B cell (primary cell): Measurements from ENCODE around the gene TRH. TPM values are rescaled to one million over a fixed set of nuclear protein-coding genes. Genes with fewer than 3 reads are reported as not detected.
A peak's percentile ranks its signal among the peaks of the same experiment; 100 is the strongest.

Experiments used
- ATAC-seq: fragments of 200-7000 bp; cut with Tn5 transposase; one replicate; pipeline ENCODE4 v1.10.0; 2021; ENCODE audit warnings: low read depth, mild to moderate bottlenecking, moderate number of reproducible peaks, moderate library complexity
- CTCF ChIA-PET: fragments of 350-600 bp; sonication (Branson Sonifier 250); formaldehyde crosslinking; loops from one replicate; lab custom pipeline; 2021; ENCODE audit warnings: antibody characterized with exemption, inconsistent platforms; lab: Charles Lee
- POLR2A ChIA-PET: fragments of 350-600 bp; sonication (Branson Sonifier 250); formaldehyde crosslinking; loops from one replicate; lab custom pipeline; 2021; ENCODE audit warnings: antibody characterized with exemption; lab: Charles Lee
- DNase-seq: peaks from one replicate; pipeline ENCODE4 v3.0.0; 2013
- H2AFZ ChIP-seq: 2 replicates; pipeline ENCODE4 v1.6.1; 2012; ENCODE audit warnings: mild to moderate bottlenecking, low read depth, low read length; ENCODE audit not compliant: insufficient read depth, poor library complexity, severe bottlenecking
- H3K27ac ChIP-seq, 2 donors: 1 replicate in 1 of 2; 2 replicates in 1 of 2; pipeline ENCODE4 v1.5.1; 2012 to 2013; ENCODE audit warnings: low read length in 2 of 2, mild to moderate bottlenecking in 2 of 2, moderate library complexity in 1 of 2
- H3K27me3 ChIP-seq, 4 experiments: fragments of 200-600 bp in 1 of 4; sonication (generic) in 1 of 4; replicated peaks in 1 of 4; 1 replicate in 2 of 4; 2 replicates in 2 of 4; pipeline versions ENCODE4 v1.6.1 to v1.7.0; 2013 to 2016; ENCODE audit warnings: low read length in 3 of 4, mild to moderate bottlenecking in 2 of 4, mixed read lengths in 1 of 4, moderate library complexity in 1 of 4; ENCODE audit not compliant: insufficient read depth in 4 of 4, control insufficient read depth in 3 of 4; ENCODE audit errors: control extremely low read depth in 1 of 4
- H3K36me3 ChIP-seq, 2 experiments: replicated peaks in 1 of 2; 1 replicate in 1 of 2; 2 replicates in 1 of 2; pipeline versions ENCODE4 v1.6.1 to v1.7.1; 2013; ENCODE audit warnings: low read length in 1 of 2; ENCODE audit not compliant: insufficient read depth in 2 of 2, control insufficient read depth in 1 of 2; ENCODE audit errors: control extremely low read depth in 1 of 2, extremely low read depth in 1 of 2
- H3K4me1 ChIP-seq, 2 donors: fragments of 200-600 bp in 1 of 2; sonication (generic) in 1 of 2; 1 replicate in 1 of 2; 2 replicates in 1 of 2; pipeline versions ENCODE4 v1.5.1 to v1.6.1; 2013 to 2017; ENCODE audit warnings: low read length in 2 of 2; ENCODE audit not compliant: control insufficient read depth in 2 of 2, insufficient read depth in 2 of 2
- H3K4me2 ChIP-seq: replicated peaks from 2 replicates; pipeline ENCODE3; 2012; ENCODE audit warnings: mild to moderate bottlenecking, low read depth, low read length; ENCODE audit not compliant: poor library complexity, severe bottlenecking
- H3K4me3 ChIP-seq, 5 experiments: fragments of 200-600 bp in 1 of 5; sonication (generic) in 1 of 5; 1 replicate in 3 of 5; 2 replicates in 2 of 5; pipeline versions ENCODE4 v1.5.1 to v1.7.0; 2011 to 2016; ENCODE audit warnings: low read length in 4 of 5, mild to moderate bottlenecking in 4 of 5, low read depth in 2 of 5, control low read depth in 1 of 5, moderate library complexity in 1 of 5; ENCODE audit not compliant: insufficient read depth in 1 of 5; ENCODE audit errors: control extremely low read depth in 1 of 5, extremely low read depth in 1 of 5
- H3K79me2 ChIP-seq: fragments of 200-600 bp; sonication (generic); one replicate; pipeline ENCODE4 v1.6.0; 2016; ENCODE audit warnings: low read length; ENCODE audit not compliant: control insufficient read depth, insufficient read depth
- H3K9ac ChIP-seq: fragments of 200-600 bp; sonication (generic); 2 replicates; pipeline ENCODE4 v1.6.1; 2017; ENCODE audit warnings: mild to moderate bottlenecking, low read length, moderate library complexity
- H3K9me3 ChIP-seq, 3 donors: one replicate each; pipeline versions ENCODE4 v1.6.1 to v1.7.1; 2013; ENCODE audit warnings: low read length in 2 of 3; ENCODE audit not compliant: control insufficient read depth in 2 of 3, insufficient read depth in 1 of 3; ENCODE audit errors: control extremely low read depth in 1 of 3
- H4K20me1 ChIP-seq: 2 replicates; pipeline ENCODE4 v1.6.0; 2012; ENCODE audit warnings: mild to moderate bottlenecking, low read length; ENCODE audit not compliant: insufficient read depth, control insufficient read depth, poor library complexity, severe bottlenecking
- H3K27ac Mint-ChIP-seq: one replicate; pipeline ENCODE4 v1.8.0; 2021; ENCODE audit warnings: mixed read lengths
- H3K27me3 Mint-ChIP-seq: one replicate; pipeline ENCODE4 v1.8.0; 2021; ENCODE audit warnings: mixed read lengths
- H3K4me1 Mint-ChIP-seq: one replicate; pipeline ENCODE4 v1.8.0; 2021; ENCODE audit warnings: mixed read lengths
- H3K4me3 Mint-ChIP-seq: one replicate; pipeline ENCODE4 v1.8.0; 2021; ENCODE audit warnings: mixed read lengths
- H3K9me3 Mint-ChIP-seq: one replicate; pipeline ENCODE4 v1.8.0; 2022; ENCODE audit warnings: mixed read lengths; ENCODE audit not compliant: insufficient read depth
- EZH2 ChIP-seq: IDR thresholded peaks from 2 replicates; pipeline ENCODE4 v1.6.1; 2012; ENCODE audit warnings: borderline replicate concordance, low read depth, mild to moderate bottlenecking, moderate library complexity, low read length; ENCODE audit not compliant: insufficient read depth, poor library complexity, severe bottlenecking
- WGBS: methylation state at CpG from one replicate; pipeline ENCODE4 v1.1.5; 2013; ENCODE audit warnings: missing lambda C conversion rate; ENCODE audit not compliant: insufficient coverage; 5-methylcytosine and 5-hydroxymethylcytosine counted together
- intact Hi-C: fragments of 100-400 bp; cut with micrococcal nuclease; formaldehyde crosslinking; loops from one replicate; pipeline ENCODE4 v1.10.0; 2022
- polyA plus RNA-seq: library from polyadenylated mRNA; depleted of rRNA; stranded (reverse); fragments of >200 nt; gene quantifications from 2 replicates; pipeline ENCODE4 v1.2.3, GENCODE V29; 2012
- total RNA-seq, 2 donors: library from RNA; stranded (reverse); fragments of 120-200 nt in 1 of 2; gene quantifications; 1 replicate in 1 of 2; 2 replicates in 1 of 2; pipeline versions ENCODE4 v1.2.3 to v1.2.4, GENCODE V29; 2013 to 2022
- TF ChIP-seq, protein P1 (sequence below): fragments of 200-600 bp; IDR thresholded peaks from one replicate; pipeline ENCODE4 v1.8.0; 2022; ENCODE audit warnings: antibody characterized with exemption, mild to moderate bottlenecking

Gene TRH
- total and polyA plus RNA-seq, 2 donors (not counting 1 experiment from before 2014, with no cell fraction given) = not detected

GRCh38 chr3:129934234-129935123, 40.0 kb upstream of the TRH start:
- Histone ChIP-seq H3K79me2 (no peaks in the 10 kb centered on the region), H3K36me3 (no peaks in the 10 kb centered on the region), H3K27ac (no peak overlapping the region), H3K27me3 (peaks cover 0 to 5% (median 0%) of the 10 kb centered on the region in 4 experiments), H3K9me3 (peaks cover 0 to 11% (median 7%) of the 10 kb centered on the region in 3 donors), H3K9ac (no peak overlapping the region), H3K4me3 (no peak overlapping the region), H2AFZ (peak overlapping the region; percentile 27), H3K4me1 (peaks cover 2 to 4% of the 10 kb centered on the region in 2 donors), H4K20me1 (no peaks in the 10 kb centered on the region), H3K4me2 (peak overlapping the region; percentile 47)
- intact Hi-C loops = loop anchor here (1.0 to 2.0 kb wide), 2 partner anchors 106 to 551 kb away; no protein-coding TSS in a partner anchor
- WGBS = 33% methylated on average over 18 of the region's 20 CpGs
- Mint-ChIP-seq H3K27ac (no peak overlapping the region), H3K27me3 (peaks cover 7% of the 10 kb centered on the region), H3K9me3 (peaks cover 7% of the 10 kb centered on the region), H3K4me1 (peaks cover 8% of the 10 kb centered on the region), H3K4me3 (no peak overlapping the region)
- no peak for TF ChIP-seq EZH2
- TF ChIP-seq, protein P1, sequence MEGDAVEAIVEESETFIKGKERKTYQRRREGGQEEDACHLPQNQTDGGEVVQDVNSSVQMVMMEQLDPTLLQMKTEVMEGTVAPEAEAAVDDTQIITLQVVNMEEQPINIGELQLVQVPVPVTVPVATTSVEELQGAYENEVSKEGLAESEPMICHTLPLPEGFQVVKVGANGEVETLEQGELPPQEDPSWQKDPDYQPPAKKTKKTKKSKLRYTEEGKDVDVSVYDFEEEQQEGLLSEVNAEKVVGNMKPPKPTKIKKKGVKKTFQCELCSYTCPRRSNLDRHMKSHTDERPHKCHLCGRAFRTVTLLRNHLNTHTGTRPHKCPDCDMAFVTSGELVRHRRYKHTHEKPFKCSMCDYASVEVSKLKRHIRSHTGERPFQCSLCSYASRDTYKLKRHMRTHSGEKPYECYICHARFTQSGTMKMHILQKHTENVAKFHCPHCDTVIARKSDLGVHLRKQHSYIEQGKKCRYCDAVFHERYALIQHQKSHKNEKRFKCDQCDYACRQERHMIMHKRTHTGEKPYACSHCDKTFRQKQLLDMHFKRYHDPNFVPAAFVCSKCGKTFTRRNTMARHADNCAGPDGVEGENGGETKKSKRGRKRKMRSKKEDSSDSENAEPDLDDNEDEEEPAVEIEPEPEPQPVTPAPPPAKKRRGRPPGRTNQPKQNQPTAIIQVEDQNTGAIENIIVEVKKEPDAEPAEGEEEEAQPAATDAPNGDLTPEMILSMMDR = peak; percentile 94
- CTCF ChIA-PET = interaction anchor here (0.7 to 3.1 kb wide), 16 partner anchors 10 to 551 kb away, joined by 3 to 23 read pairs (median 3); partner anchors contain the start of genes RHO and TMCC1
- peak; percentile 63 for DNase-seq
- POLR2A ChIA-PET = no interaction called here
- ATAC-seq = peak; percentile 45

- Histone ChIP-seq H3K4me2 (peak overlapping the region; percentile 46), H3K4me3 (peak overlapping the region in 4 of 5 experiments; percentile 11 to 45 (median 26)), H3K36me3 (no peaks in the 10 kb centered on the region), H3K9ac (peak overlapping the region; percentile 37), H4K20me1 (no peaks in the 10 kb centered on the region), H3K27ac (no peak overlapping the region), H3K79me2 (no peaks in the 10 kb centered on the region), H3K9me3 (peaks cover 0 to 3% (median 0%) of the 10 kb centered on the region in 3 donors), H3K27me3 (peaks cover 0 to 5% (median 0%) of the 10 kb centered on the region in 4 experiments), H2AFZ (peak overlapping the region; percentile 67), H3K4me1 (peaks cover 2 to 4% of the 10 kb centered on the region in 2 donors)
- Mint-ChIP-seq H3K4me1 (peaks cover 8% of the 10 kb centered on the region), H3K9me3 (no peaks in the 10 kb centered on the region), H3K4me3 (peak overlapping the region; percentile 51), H3K27me3 (peaks cover 7% of the 10 kb centered on the region), H3K27ac (no peak overlapping the region)
- DNase-seq = peak; percentile 26
- ChIA-PET POLR2A (no interaction called here), CTCF (no interaction called here)
- ATAC-seq = no peak
- TF ChIP-seq, protein P1 = no peak
- TF ChIP-seq EZH2 = no peak
- 54% methylated on average over 5 of the region's 6 CpGs for WGBS
- intact Hi-C loops = no loop called here
Measured at GRCh38 chr3:129936757-129937156, 37.8 kb upstream of the TRH start.
